H1 (cell line): Measurements from ENCODE around the gene CPNE5. TPM values are rescaled to one million over a fixed set of nuclear protein-coding genes. Genes with fewer than 3 reads are reported as not detected.

Experiments used
- CTCF ChIA-PET: fragments of 300-600 bp; sonication (Branson Sonifier 250); formaldehyde crosslinking; loops from one replicate; lab custom pipeline; 2021; ENCODE audit not compliant: partially characterized antibody; lab: Charles Lee
- POLR2A ChIA-PET: fragments of 300-600 bp; sonication (Branson Sonifier 250); formaldehyde crosslinking; loops from one replicate; lab custom pipeline; 2021; ENCODE audit warnings: inconsistent platforms; ENCODE audit not compliant: partially characterized antibody; lab: Charles Lee
- DNase-seq, 2 experiments: peaks; one replicate each; pipeline versions ENCODE4 v3.0.0 to v3.0.0-alpha.2; 2010 to 2022; ENCODE audit warnings: low spot score in 2 of 2, low read depth in 1 of 2, mixed read lengths in 1 of 2
- FAIRE-seq: peaks from 2 replicates; lab custom pipeline; 2011; peaks lifted over from hg19 to GRCh38; lab: Jason Lieb, UNC
- H2AFZ ChIP-seq: 2 replicates; pipeline ENCODE4 v1.8.1; 2012; ENCODE audit warnings: low read length, inconsistent platforms
- H2AK5ac ChIP-seq: 2 replicates; pipeline ENCODE4 v1.6.1; 2013; ENCODE audit warnings: low read depth, low read length
- H2BK120ac ChIP-seq: replicated peaks from 2 replicates; pipeline ENCODE3; 2013; ENCODE audit warnings: low read depth, low read length, inconsistent platforms
- H2BK12ac ChIP-seq: 2 replicates; pipeline ENCODE4 v1.6.1; 2013; ENCODE audit warnings: low read depth, low read length
- H2BK15ac ChIP-seq: 2 replicates; pipeline ENCODE4 v1.6.1; 2013; ENCODE audit warnings: low read length
- H2BK20ac ChIP-seq: 2 replicates; pipeline ENCODE4 v1.6.1; 2013; ENCODE audit warnings: low read length
- H2BK5ac ChIP-seq: 2 replicates; pipeline ENCODE4 v1.6.1; 2013; ENCODE audit warnings: low read depth, low read length
- H3K14ac ChIP-seq: 2 replicates; pipeline ENCODE4 v1.6.1; 2013; ENCODE audit warnings: inconsistent platforms; ENCODE audit not compliant: insufficient read length
- H3K18ac ChIP-seq: 2 replicates; pipeline ENCODE4 v1.6.1; 2013; ENCODE audit warnings: low read length; ENCODE audit errors: extremely low read depth
- H3K23ac ChIP-seq: 2 replicates; pipeline ENCODE4 v1.6.1; 2013; ENCODE audit warnings: inconsistent platforms; ENCODE audit not compliant: insufficient read length
- H3K23me2 ChIP-seq: 2 replicates; pipeline ENCODE4 v1.6.1; 2013; ENCODE audit warnings: low read depth, low read length
- H3K27ac ChIP-seq: 2 replicates; pipeline ENCODE4 v1.6.1; 2011; ENCODE audit warnings: low read depth, low read length, inconsistent platforms
- H3K27me3 ChIP-seq, 4 experiments: replicated peaks in 1 of 4; 1 replicate in 1 of 4; 2 replicates in 3 of 4; pipeline versions ENCODE4 v1.6.1 to v1.8.1; 2011 to 2013; ENCODE audit warnings: low read length in 3 of 4, mild to moderate bottlenecking in 3 of 4, inconsistent platforms in 2 of 4, mixed read lengths in 2 of 4, moderate library complexity in 1 of 4; ENCODE audit not compliant: control insufficient read depth in 3 of 4, insufficient read depth in 3 of 4; ENCODE audit errors: extremely low read depth in 1 of 4
- H3K36me3 ChIP-seq, 4 experiments: 2 replicates each; pipeline versions ENCODE4 v1.6.1 to v1.8.1; 2011 to 2013; ENCODE audit warnings: mild to moderate bottlenecking in 4 of 4, low read length in 3 of 4, moderate library complexity in 2 of 4, control low read depth in 1 of 4, inconsistent platforms in 1 of 4; ENCODE audit not compliant: insufficient read depth in 4 of 4, control insufficient read depth in 2 of 4
- H3K4ac ChIP-seq: replicated peaks from 2 replicates; pipeline ENCODE3; 2013; ENCODE audit warnings: low read length, low read depth, mixed read lengths, inconsistent platforms; ENCODE audit not compliant: insufficient read length
- H3K4me1 ChIP-seq, 4 experiments: replicated peaks in 1 of 4; 1 replicate in 1 of 4; 2 replicates in 3 of 4; pipeline versions ENCODE4 v1.6.1 to v1.8.1; 2011 to 2013; ENCODE audit warnings: low read length in 3 of 4, inconsistent platforms in 2 of 4, mixed read lengths in 1 of 4; ENCODE audit not compliant: insufficient read depth in 4 of 4, control insufficient read depth in 3 of 4
- H3K4me2 ChIP-seq, 2 experiments: 2 replicates each; pipeline versions ENCODE4 v1.6.1 to v1.8.1; 2011 to 2013; ENCODE audit warnings: low read depth in 2 of 2, low read length in 2 of 2, control low read depth in 1 of 2, inconsistent platforms in 1 of 2, mild to moderate bottlenecking in 1 of 2; ENCODE audit not compliant: insufficient read depth in 1 of 2
- H3K4me3 ChIP-seq, 4 experiments: fragments of 200-600, 300-600 bp in 1 of 4; sonication (generic), shearing (Covaris generic), sonication (Bioruptor Twin) in 1 of 4; 2 replicates each; pipeline versions ENCODE4 v1.5.1 to v1.8.1; 2011 to 2016; ENCODE audit warnings: low read length in 4 of 4, low read depth in 3 of 4, control low read depth in 2 of 4, inconsistent platforms in 2 of 4, mild to moderate bottlenecking in 2 of 4, mixed read lengths in 1 of 4, moderate library complexity in 1 of 4; ENCODE audit not compliant: insufficient read depth in 2 of 4; ENCODE audit errors: extremely low read depth in 1 of 4
- H3K56ac ChIP-seq: replicated peaks from 2 replicates; pipeline ENCODE3; 2013; ENCODE audit warnings: low read depth, mild to moderate bottlenecking, mixed read lengths, low read length, inconsistent platforms; ENCODE audit not compliant: insufficient read length
- H3K79me1 ChIP-seq: 2 replicates; pipeline ENCODE4 v1.6.1; 2013; ENCODE audit warnings: low read depth, low read length, control low read depth
- H3K79me2 ChIP-seq, 2 experiments: 2 replicates each; pipeline versions ENCODE4 v1.6.1 to v1.8.1; 2012 to 2013; ENCODE audit warnings: low read length in 2 of 2, mild to moderate bottlenecking in 2 of 2, inconsistent platforms in 1 of 2; ENCODE audit not compliant: insufficient read depth in 2 of 2, control insufficient read depth in 1 of 2
- H3K9ac ChIP-seq, 4 experiments: replicated peaks in 1 of 4; 1 replicate in 1 of 4; 2 replicates in 3 of 4; pipeline versions ENCODE4 v1.6.1 to v1.8.1; 2011 to 2013; ENCODE audit warnings: low read depth in 3 of 4, low read length in 3 of 4, control low read depth in 2 of 4, mild to moderate bottlenecking in 2 of 4, moderate library complexity in 2 of 4, inconsistent platforms in 1 of 4; ENCODE audit errors: extremely low read depth in 1 of 4
- H3K9me3 ChIP-seq, 2 experiments: 2 replicates each; pipeline versions ENCODE4 v1.6.1 to v1.8.1; 2012 to 2013; ENCODE audit warnings: mild to moderate bottlenecking in 2 of 2, moderate library complexity in 2 of 2, control low read depth in 1 of 2, inconsistent platforms in 1 of 2, low read depth in 1 of 2, low read length in 1 of 2, mixed read lengths in 1 of 2; ENCODE audit not compliant: insufficient read depth in 2 of 2
- H4K20me1 ChIP-seq, 2 experiments: replicated peaks in 1 of 2; 2 replicates each; pipeline versions ENCODE3 to v1.8.1; 2011 to 2013; ENCODE audit warnings: inconsistent platforms in 2 of 2, low read length in 2 of 2, mild to moderate bottlenecking in 1 of 2; ENCODE audit not compliant: insufficient read depth in 2 of 2, control insufficient read depth in 1 of 2
- H4K5ac ChIP-seq: 2 replicates; pipeline ENCODE4 v1.6.1; 2013; ENCODE audit warnings: low read length, low read depth, mixed read lengths, inconsistent platforms; ENCODE audit not compliant: insufficient read length
- H4K8ac ChIP-seq: 2 replicates; pipeline ENCODE4 v1.8.0; 2013; ENCODE audit warnings: mild to moderate bottlenecking, moderate library complexity, low read length, inconsistent platforms; ENCODE audit not compliant: insufficient read depth; ENCODE audit errors: extremely low read depth
- H4K91ac ChIP-seq: replicated peaks from 2 replicates; pipeline ENCODE3; 2013; ENCODE audit warnings: low read length, mixed read lengths, inconsistent platforms; ENCODE audit not compliant: insufficient read length
- ATF2 ChIP-seq: IDR thresholded peaks from 2 replicates; pipeline ENCODE4 v1.6.1; 2012; ENCODE audit warnings: low read length, inconsistent platforms
- CTBP2 ChIP-seq: IDR thresholded peaks from 2 replicates; pipeline ENCODE4 v1.7.0; 2011; ENCODE audit warnings: borderline replicate concordance, mild to moderate bottlenecking, moderate library complexity, mixed read lengths, low read length; ENCODE audit not compliant: insufficient read depth, insufficient read length
- CTCF ChIP-seq, 3 experiments: IDR thresholded peaks; 1 replicate in 2 of 3; 2 replicates in 1 of 3; pipeline versions ENCODE4 v1.5.1 to v1.6.1; 2011; ENCODE audit warnings: low read length in 3 of 3, mild to moderate bottlenecking in 3 of 3, inconsistent platforms in 2 of 3, low read depth in 1 of 3, moderate library complexity in 1 of 3; ENCODE audit not compliant: insufficient read depth in 1 of 3; ENCODE audit errors: control extremely low read depth in 1 of 3
- MAX ChIP-seq: IDR thresholded peaks from 2 replicates; pipeline ENCODE4 v1.6.1; 2012; ENCODE audit warnings: inconsistent platforms
- RBBP5 ChIP-seq: IDR thresholded peaks from 2 replicates; pipeline ENCODE4 v1.7.1; 2012; ENCODE audit warnings: low read depth, mild to moderate bottlenecking, inconsistent platforms, low read length, moderate library complexity, borderline replicate concordance
- SP4 ChIP-seq: IDR thresholded peaks from 2 replicates; pipeline ENCODE4 v1.6.1; 2012; ENCODE audit warnings: low read length, inconsistent platforms
- WGBS, 2 experiments: shearing (Covaris generic) in 1 of 2; methylation state at CpG; one replicate each; pipeline versions ENCODE4 v1.1.6 to v1.1.7; 2013 to 2015; ENCODE audit warnings: low lambda C conversion rate in 2 of 2, mixed read lengths in 2 of 2, inconsistent platforms in 1 of 2, low coverage in 1 of 2, missing lambda C conversion rate in 1 of 2; ENCODE audit not compliant: insufficient replicate concordance in 2 of 2, insufficient coverage in 1 of 2, insufficient read length in 1 of 2; ENCODE audit errors: extremely low coverage in 1 of 2, missing lambda C conversion rate in 1 of 2; 5-methylcytosine and 5-hydroxymethylcytosine counted together
- polyA plus RNA-seq, 7 experiments: library from polyadenylated mRNA; depleted of rRNA in 3 of 7; stranded (reverse) in 5 of 7; unstranded in 2 of 7; fragments of >200 nt in 5 of 7; fragments of 200-250 nt in 2 of 7; gene quantifications; 1 replicate in 5 of 7; 2 replicates in 1 of 7; 4 replicates in 1 of 7; pipeline versions ENCODE4 v1.2.1 to v1.2.3, GENCODE V29; 2011 to 2013; ENCODE audit warnings: missing spikeins in 2 of 7, mixed read lengths in 2 of 7
- total RNA-seq: library from RNA; stranded (reverse); fragmentation: NEBNext Ultra II Directional; extraction: Animal tissue kit (Norgen Biotek cat#: 25700); gene quantifications from 2 replicates; pipeline ENCODE4 v1.2.1, GENCODE V29; 2021

The CPNE5 gene
- total and polyA plus RNA-seq, 2 of the 8 experiments (the other 6 are each of a cell fraction or from before 2014, with no cell fraction given): 0.88 to 1.8 TPM

GRCh38 chr6:36848658-36849441 lies 9.6 kb upstream of the CPNE5 start:
- Histone ChIP-seq H3K23me2 (peaks cover 5% of the 10 kb centered on the region), H3K79me1 (no peaks in the 10 kb centered on the region), H3K4ac (no peak overlapping the region), H3K9me3 (no peaks in the 10 kb centered on the region), H2AFZ (no peak overlapping the region), H2AK5ac (no peak overlapping the region), H4K5ac (no peak overlapping the region), H3K9ac (no peak overlapping the region), H2BK5ac (no peak overlapping the region), H3K14ac (no peak overlapping the region), H2BK120ac (no peak overlapping the region), H2BK15ac (0 out of 2 replicates have a peak overlapping the region, but pooled peaks have one; percentile 73), H3K56ac (no peak overlapping the region), H2BK20ac (no peak overlapping the region), H3K36me3 (peaks cover 0 to 12% (median 3%) of the 10 kb centered on the region in 4 experiments; a peak in 4 of 8 replicates), H3K79me2 (no peaks in the 10 kb centered on the region), H3K27me3 (peaks cover 0 to 9% (median 0%) of the 10 kb centered on the region in 4 experiments; a peak in 3 of 7 replicates), H4K20me1 (peaks cover 0 to 2% of the 10 kb centered on the region in 2 experiments), H3K4me2 (peak overlapping the region; percentile 71 to 83), H4K91ac (no peak overlapping the region), H3K27ac (no peak overlapping the region), H3K4me3 (peak overlapping the region; percentile 21 to 50 (median 41); a peak in 6 of 8 replicates), H2BK12ac (no peak overlapping the region), H3K18ac (no peak overlapping the region), H3K23ac (no peak overlapping the region), H3K4me1 (peaks cover 7 to 17% (median 9%) of the 10 kb centered on the region in 4 experiments), H4K8ac (no peak overlapping the region)
- FAIRE-seq (no peak), DNase-seq (peak in 1 of 2 experiments; percentile 69)
- CTCF ChIA-PET: interaction anchor here (0.7 to 13.7 kb wide), 21 partner anchors 8 to 602 kb away, joined by 3 to 293 read pairs (median 7); partner anchors contain the start of gene PPIL1
- POLR2A ChIA-PET: interaction anchor here (0.5 to 2.5 kb wide), 12 partner anchors 8 to 153 kb away, joined by 3 to 12 read pairs (median 3); partner anchors contain the start of gene PPIL1
- WGBS, 2 experiments: 22% methylated on average over 24 of the region's 26 CpGs; no CpG with 5 or more reads in 1 of the 2 experiments
- TF ChIP-seq MAX (peak; percentile 88), SP4 (peak; percentile 59; the same call in 1 of the 2 replicates), CTBP2 (peak; percentile 80), RBBP5 (no peak), ATF2 (0 out of 2 replicates have a peak, but pooled peaks have one; percentile 46), CTCF (IDR thresholded peaks at IDR 0.05; ENCODE audit: control extremely low read depth in 1 of 3, insufficient read depth in 1 of 3, low read depth in 1 of 3, low read length in 3 of 3) (no peak)
